Measurements from ENCODE around the gene ELL2. TPM values are rescaled to one million over a fixed set of nuclear protein-coding genes. Genes with fewer than 3 reads are reported as not detected.

ELL2 gene
- total RNA-seq, 2 donors from 2014 or later = 80.0 to 104 TPM

- Histone ChIP-seq H3K36me3 (no peaks in the 10 kb centered on the region), H3K9me3 (no peaks in the 10 kb centered on the region), H3K4me3 (no peak overlapping the region), H3K27me3 (replicated peaks; ENCODE audit: insufficient read depth) (no peaks in the 10 kb centered on the region), H3K4me1 (replicated peaks) (no peaks in the 10 kb centered on the region), H3K27ac (no peak overlapping the region)
- TF ChIP-seq POLR2A (IDR thresholded peaks at IDR 0.05) (no peak), POLR2AphosphoS5 (IDR thresholded peaks at IDR 0.05) (no peak), CTCF (IDR thresholded peaks at IDR 0.05) (no peak)
- intact Hi-C loops (cut with DNase I) = no loop called here
- WGBS = 86% methylated on average over 2 of the region's 2 CpGs
- DNase-seq (ENCODE audit: low spot score) = no peak
Measured at GRCh38 chr5:95942968-95943367, 18.7 kb downstream of the ELL2 start.

GRCh38 chr5:95942414-95942813 is 19.2 kb downstream of the ELL2 start:
- Histone ChIP-seq H3K4me1 (replicated peaks) (no peaks in the 10 kb centered on the region), H3K27me3 (replicated peaks; ENCODE audit: insufficient read depth) (no peaks in the 10 kb centered on the region), H3K27ac (no peak overlapping the region), H3K4me3 (no peak overlapping the region), H3K36me3 (no peaks in the 10 kb centered on the region), H3K9me3 (no peaks in the 10 kb centered on the region)
- WGBS = 91% methylated on average over 2 of the region's 2 CpGs
- TF ChIP-seq POLR2A (IDR thresholded peaks at IDR 0.05) = no peak
- TF ChIP-seq CTCF (IDR thresholded peaks at IDR 0.05) = no peak
- no peak for TF ChIP-seq POLR2AphosphoS5 (IDR thresholded peaks at IDR 0.05)
- intact Hi-C loops (cut with DNase I) = no loop called here
- no peak for DNase-seq (ENCODE audit: low spot score)

- intact Hi-C loops (cut with DNase I) = no loop called here
- TF ChIP-seq POLR2A (IDR thresholded peaks at IDR 0.05) = no peak
- no peak for TF ChIP-seq CTCF (IDR thresholded peaks at IDR 0.05)
- TF ChIP-seq POLR2AphosphoS5 (IDR thresholded peaks at IDR 0.05) = no peak
- no peaks in the 10 kb centered on the region for H3K27me3 ChIP-seq (replicated peaks; ENCODE audit: insufficient read depth)
- no peaks in the 10 kb centered on the region for H3K9me3 ChIP-seq
- DNase-seq (ENCODE audit: low spot score) = no peak
- H3K36me3 ChIP-seq = no peaks in the 10 kb centered on the region
- no peaks in the 10 kb centered on the region for H3K4me1 ChIP-seq (replicated peaks)
- no peak overlapping the region for H3K27ac ChIP-seq
- H3K4me3 ChIP-seq = no peak overlapping the region
Measured at GRCh38 chr5:95941756-95942155, 19.9 kb downstream of the ELL2 start.

- Histone ChIP-seq H3K9me3 (no peaks in the 10 kb centered on the region), H3K4me3 (no peak overlapping the region), H3K27me3 (replicated peaks; ENCODE audit: insufficient read depth) (no peaks in the 10 kb centered on the region), H3K27ac (no peak overlapping the region), H3K36me3 (no peaks in the 10 kb centered on the region), H3K4me1 (replicated peaks) (no peaks in the 10 kb centered on the region)
- intact Hi-C loops (cut with DNase I) = no loop called here
- no peak for TF ChIP-seq POLR2A (IDR thresholded peaks at IDR 0.05)
- no peak for TF ChIP-seq POLR2AphosphoS5 (IDR thresholded peaks at IDR 0.05)
- TF ChIP-seq CTCF (IDR thresholded peaks at IDR 0.05) = no peak
- WGBS = 57% methylated on average over 3 of the region's 3 CpGs
- DNase-seq (ENCODE audit: low spot score) = no peak
Measured at GRCh38 chr5:95940758-95941682, 20.6 kb downstream of the ELL2 start.

GRCh38 chr5:95939465-95939864 is 22.2 kb downstream of the ELL2 start:
- intact Hi-C loops (cut with DNase I) = no loop called here
- WGBS = 76% methylated on average over 1 of the region's 1 CpG
- Histone ChIP-seq H3K4me1 (replicated peaks) (no peaks in the 10 kb centered on the region), H3K36me3 (no peaks in the 10 kb centered on the region), H3K27me3 (replicated peaks; ENCODE audit: insufficient read depth) (no peaks in the 10 kb centered on the region), H3K9me3 (no peaks in the 10 kb centered on the region), H3K27ac (no peak overlapping the region), H3K4me3 (no peak overlapping the region)
- TF ChIP-seq POLR2AphosphoS5 (IDR thresholded peaks at IDR 0.05) = no peak
- TF ChIP-seq POLR2A (IDR thresholded peaks at IDR 0.05) = no peak
- no peak for TF ChIP-seq CTCF (IDR thresholded peaks at IDR 0.05)
- DNase-seq (ENCODE audit: low spot score) = no peak

Data from prostate gland (tissue), 2 donors.